ENCODE results near the gene BTF3.

BTF3 gene

DNA sequence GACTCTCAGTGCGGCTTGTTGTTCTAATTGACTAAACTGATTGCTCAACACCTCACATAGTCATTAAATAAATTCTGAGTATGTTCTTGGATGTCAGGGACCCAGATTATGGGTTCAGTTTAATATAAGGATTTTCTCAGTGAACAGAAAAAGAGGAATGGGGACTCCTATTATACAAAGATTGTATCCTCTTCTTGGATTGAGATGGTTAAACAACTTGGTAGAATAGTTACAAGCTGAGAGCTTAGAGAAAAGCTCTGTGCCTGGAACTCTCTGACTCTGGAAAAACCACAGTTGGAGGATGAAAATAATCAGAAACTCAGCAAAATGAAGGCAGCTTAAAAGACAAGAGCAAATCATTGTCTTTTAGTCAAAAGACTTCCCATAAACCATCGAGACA is 36.7 kb downstream of the BTF3 start:
- no peak overlapping the region for H3K27ac ChIP-seq (ENCODE audit: low read depth, low read length, poor library complexity, severe bottlenecking)
- no peak overlapping the region for H3K4me2 ChIP-seq (ENCODE audit: low read length)
- H3K36me3 ChIP-seq (ENCODE audit: insufficient read depth, low read length), result no peaks in the 10 kb centered on the region
- H3F3A ChIP-seq (ENCODE audit: insufficient read depth, low read length), result no peaks in the 10 kb centered on the region
- no peaks in the 10 kb centered on the region for H3K9me3 ChIP-seq (ENCODE audit: low read length)
- H3K4me3 ChIP-seq (ENCODE audit: low read depth, low read length, poor library complexity, severe bottlenecking), result no peak overlapping the region
- no peak for TF ChIP-seq CTCF (IDR thresholded peaks at IDR 0.05; ENCODE audit: low read length)
- no peak for TF ChIP-seq EZH2 (IDR thresholded peaks at IDR 0.05; ENCODE audit: borderline replicate concordance, low read length)
- H3K9me2 ChIP-seq (ENCODE audit: low read depth, low read length), result no peaks in the 10 kb centered on the region
- no peaks in the 10 kb centered on the region for H3K79me2 ChIP-seq (ENCODE audit: insufficient read depth, low read length)
- H3K4me1 ChIP-seq (ENCODE audit: insufficient read depth, low read length, severe bottlenecking), result no peaks in the 10 kb centered on the region
- H4K20me1 ChIP-seq (ENCODE audit: insufficient read depth, low read length), result no peaks in the 10 kb centered on the region
- H3K9ac ChIP-seq (ENCODE audit: low read length), result no peak overlapping the region
- no peak overlapping the region for H2AFZ ChIP-seq (ENCODE audit: low read length)
- no peaks in the 10 kb centered on the region for H3K27me3 ChIP-seq (ENCODE audit: insufficient read depth, low read length)

GRCh38 chr5:73539730-73540129 is 41.5 kb downstream of the BTF3 start:
- H2AFZ ChIP-seq (ENCODE audit: low read length), result no peak overlapping the region
- H3K27me3 ChIP-seq (ENCODE audit: insufficient read depth, low read length), result no peaks in the 10 kb centered on the region
- no peaks in the 10 kb centered on the region for H3F3A ChIP-seq (ENCODE audit: insufficient read depth, low read length)
- no peak overlapping the region for H3K4me3 ChIP-seq (ENCODE audit: low read depth, low read length, poor library complexity, severe bottlenecking)
- H3K9me3 ChIP-seq (ENCODE audit: low read length), result no peaks in the 10 kb centered on the region
- no peaks in the 10 kb centered on the region for H3K9me2 ChIP-seq (ENCODE audit: low read depth, low read length)
- H3K79me2 ChIP-seq (ENCODE audit: insufficient read depth, low read length), result no peaks in the 10 kb centered on the region
- no peaks in the 10 kb centered on the region for H3K36me3 ChIP-seq (ENCODE audit: insufficient read depth, low read length)
- no peak overlapping the region for H3K27ac ChIP-seq (ENCODE audit: low read depth, low read length, poor library complexity, severe bottlenecking)
- TF ChIP-seq CTCF (IDR thresholded peaks at IDR 0.05; ENCODE audit: low read length), result no peak
- TF ChIP-seq EZH2 (IDR thresholded peaks at IDR 0.05; ENCODE audit: borderline replicate concordance, low read length), result no peak
- H3K4me1 ChIP-seq (ENCODE audit: insufficient read depth, low read length, severe bottlenecking), result no peaks in the 10 kb centered on the region
- H3K4me2 ChIP-seq (ENCODE audit: low read length), result no peak overlapping the region
- no peak overlapping the region for H3K9ac ChIP-seq (ENCODE audit: low read length)
- no peaks in the 10 kb centered on the region for H4K20me1 ChIP-seq (ENCODE audit: insufficient read depth, low read length)

- no peaks in the 10 kb centered on the region for H3K79me2 ChIP-seq (ENCODE audit: insufficient read depth, low read length)
- no peaks in the 10 kb centered on the region for H3F3A ChIP-seq (ENCODE audit: insufficient read depth, low read length)
- H3K27ac ChIP-seq (ENCODE audit: low read depth, low read length, poor library complexity, severe bottlenecking), result no peak overlapping the region
- no peak overlapping the region for H3K4me3 ChIP-seq (ENCODE audit: low read depth, low read length, poor library complexity, severe bottlenecking)
- H3K27me3 ChIP-seq (ENCODE audit: insufficient read depth, low read length), result no peaks in the 10 kb centered on the region
- no peaks in the 10 kb centered on the region for H3K36me3 ChIP-seq (ENCODE audit: insufficient read depth, low read length)
- H3K9me2 ChIP-seq (ENCODE audit: low read depth, low read length), result no peaks in the 10 kb centered on the region
- H4K20me1 ChIP-seq (ENCODE audit: insufficient read depth, low read length), result no peaks in the 10 kb centered on the region
- TF ChIP-seq CTCF (IDR thresholded peaks at IDR 0.05; ENCODE audit: low read length) (no peak), EZH2 (IDR thresholded peaks at IDR 0.05; ENCODE audit: borderline replicate concordance, low read length) (no peak)
- H3K9ac ChIP-seq (ENCODE audit: low read length), result no peak overlapping the region
- no peaks in the 10 kb centered on the region for H3K9me3 ChIP-seq (ENCODE audit: low read length)
- no peak overlapping the region for H2AFZ ChIP-seq (ENCODE audit: low read length)
- H3K4me2 ChIP-seq (ENCODE audit: low read length), result no peak overlapping the region
- H3K4me1 ChIP-seq (ENCODE audit: insufficient read depth, low read length, severe bottlenecking), result no peaks in the 10 kb centered on the region
These were observed 42.0 kb downstream of the BTF3 start for GRCh38 chr5:73540192-73540591.

All from OCI-LY1 (cell line).